IPS-20b (cell line): ENCODE results near the gene OPA3.
A peak's percentile ranks its signal among the peaks of the same experiment; 100 is the strongest.

ENCODE experiments used
- H3K27ac ChIP-seq: one replicate; pipeline ENCODE4 v1.5.1; 2013; ENCODE audit warnings: low read length
- H3K27me3 ChIP-seq: 2 replicates; pipeline ENCODE4 v1.6.1; 2013; ENCODE audit warnings: mild to moderate bottlenecking, low read length, inconsistent platforms; ENCODE audit not compliant: insufficient read depth
- H3K36me3 ChIP-seq: 2 replicates; pipeline ENCODE4 v1.6.1; 2013; ENCODE audit warnings: low read depth, mild to moderate bottlenecking, inconsistent platforms, low read length, moderate library complexity; ENCODE audit not compliant: insufficient read depth
- H3K4me1 ChIP-seq: 2 replicates; pipeline ENCODE4 v1.6.1; 2013; ENCODE audit warnings: mild to moderate bottlenecking, control low read depth, inconsistent platforms, low read length, moderate library complexity; ENCODE audit not compliant: insufficient read depth
- H3K4me3 ChIP-seq: 2 replicates; pipeline ENCODE4 v1.5.1; 2013; ENCODE audit warnings: mild to moderate bottlenecking, low read length, inconsistent platforms
- H3K9ac ChIP-seq: 2 replicates; pipeline ENCODE4 v1.6.1; 2013; ENCODE audit warnings: low read depth, mild to moderate bottlenecking, inconsistent platforms, low read length, moderate library complexity
- H3K9me3 ChIP-seq: 2 replicates; pipeline ENCODE4 v1.6.1; 2013; ENCODE audit warnings: mild to moderate bottlenecking, low read depth, low read length, inconsistent platforms; ENCODE audit not compliant: insufficient read depth

OPA3 gene

GRCh38 chr19:45478454-45479238 lies 106.0 kb downstream of the OPA3 start:
- no peaks in the 10 kb centered on the region for H3K4me1 ChIP-seq
- H3K27me3 ChIP-seq = peaks cover 21% of the 10 kb centered on the region; the same call in 1 of the 2 replicates
- H3K4me3 ChIP-seq = peak overlapping the region; percentile 74
- peak overlapping the region; percentile 29 for H3K27ac ChIP-seq
- no peaks in the 10 kb centered on the region for H3K36me3 ChIP-seq
- peak overlapping the region; percentile 78 for H3K9ac ChIP-seq
- H3K9me3 ChIP-seq = no peaks in the 10 kb centered on the region

GRCh38 chr19:45477713-45478453 lies 106.7 kb downstream of the OPA3 start:
- peak overlapping the region; percentile 74 for H3K4me3 ChIP-seq
- H3K9me3 ChIP-seq = no peaks in the 10 kb centered on the region
- H3K4me1 ChIP-seq = no peaks in the 10 kb centered on the region
- no peak overlapping the region for H3K9ac ChIP-seq
- H3K27me3 ChIP-seq = peaks cover 29% of the 10 kb centered on the region
- no peaks in the 10 kb centered on the region for H3K36me3 ChIP-seq
- H3K27ac ChIP-seq = no peak overlapping the region
